SK-N-SH (cell line): Measurements from ENCODE around the gene SHROOM3. TPM values are rescaled to one million over a fixed set of nuclear protein-coding genes. Genes with fewer than 3 reads are reported as not detected.

Experiments
- CTCF ChIA-PET: fragments of 300-600, 350-600 bp; formaldehyde crosslinking; extraction: SDS; loops from one replicate; lab custom pipeline; 2021; lab: Yijun Ruan, JAX
- POLR2A ChIA-PET: fragments of 350-600 bp; sonication (Branson Sonifier 250); formaldehyde crosslinking; extraction: SDS; loops from one replicate; lab custom pipeline; 2020; ENCODE audit warnings: antibody characterized with exemption, inconsistent platforms; lab: Yijun Ruan, JAX
- DNase-seq: peaks from one replicate; pipeline ENCODE4 v3.0.0; 2012
- H2AFZ ChIP-seq: fragments of 200-600 bp; sonication (generic); 2 replicates; pipeline ENCODE4 v1.8.1; 2016; ENCODE audit warnings: antibody characterized with exemption, mild to moderate bottlenecking, low read depth
- H3F3A ChIP-seq: fragments of 200-600 bp; sonication (generic); replicated peaks from 2 replicates; pipeline ENCODE3; 2016; ENCODE audit warnings: antibody characterized with exemption, mild to moderate bottlenecking; ENCODE audit not compliant: insufficient read depth
- H3K27ac ChIP-seq, 2 experiments: fragments of 200-500 bp in 1 of 2; fragments of 200-600 bp in 1 of 2; sonication (Bioruptor generic) in 1 of 2; sonication (generic), shearing (Covaris generic) in 1 of 2; 2 replicates each; pipeline versions ENCODE4 v1.5.1 to v1.6.1; 2014 to 2016; ENCODE audit warnings: low read depth in 2 of 2, inconsistent platforms in 1 of 2, low read length in 1 of 2, mild to moderate bottlenecking in 1 of 2, mixed read lengths in 1 of 2
- H3K27me3 ChIP-seq: fragments of 200-600 bp; sonication (generic), shearing (Covaris generic); 2 replicates; pipeline ENCODE4 v1.6.1; 2016; ENCODE audit warnings: mixed run types; ENCODE audit not compliant: insufficient read depth
- H3K36me3 ChIP-seq, 2 experiments: fragments of 200-500 bp in 1 of 2; fragments of 200-600 bp in 1 of 2; sonication (Bioruptor generic) in 1 of 2; sonication (generic) in 1 of 2; replicated peaks in 1 of 2; 2 replicates each; pipeline versions ENCODE3 to v1.5.1; 2014 to 2016; ENCODE audit warnings: low read length in 1 of 2, mild to moderate bottlenecking in 1 of 2; ENCODE audit not compliant: insufficient read depth in 2 of 2, control insufficient read depth in 1 of 2
- H3K4me1 ChIP-seq, 2 experiments: fragments of 200-500 bp in 1 of 2; fragments of 200-600 bp in 1 of 2; sonication (Bioruptor generic) in 1 of 2; sonication (generic), shearing (Covaris generic) in 1 of 2; 2 replicates each; pipeline versions ENCODE4 v1.5.1 to v1.6.1; 2014 to 2016; ENCODE audit warnings: low read depth in 1 of 2, low read length in 1 of 2, mixed run types in 1 of 2; ENCODE audit not compliant: insufficient read depth in 2 of 2, control insufficient read depth in 1 of 2
- H3K4me2 ChIP-seq: fragments of 200-600 bp; sonication (generic), shearing (Covaris generic); 2 replicates; pipeline ENCODE4 v1.6.1; 2017; ENCODE audit warnings: mixed run types
- H3K4me3 ChIP-seq, 2 experiments: fragments of 200-500 bp in 1 of 2; fragments of 200-600 bp in 1 of 2; sonication (Bioruptor generic) in 1 of 2; sonication (generic), shearing (Covaris generic) in 1 of 2; 2 replicates each; pipeline versions ENCODE4 v1.5.1 to v1.8.1; 2014 to 2016; ENCODE audit warnings: low read depth in 2 of 2, inconsistent platforms in 1 of 2, low read length in 1 of 2, mild to moderate bottlenecking in 1 of 2, mixed read lengths in 1 of 2, moderate library complexity in 1 of 2
- H3K79me2 ChIP-seq: fragments of 200-600 bp; sonication (generic); 2 replicates; pipeline ENCODE4 v1.8.1; 2017; ENCODE audit warnings: mild to moderate bottlenecking; ENCODE audit not compliant: insufficient read depth
- H3K9ac ChIP-seq: fragments of 200-600 bp; sonication (generic); 2 replicates; pipeline ENCODE4 v1.6.1; 2017; ENCODE audit warnings: mixed run types
- H3K9me2 ChIP-seq: fragments of 200-600 bp; sonication (generic); 2 replicates; pipeline ENCODE4 v1.6.1; 2017; ENCODE audit warnings: mixed run types
- H3K9me3 ChIP-seq: fragments of 200-600 bp; sonication (generic); 2 replicates; pipeline ENCODE4 v1.6.1; 2017; ENCODE audit warnings: mixed run types, mild to moderate bottlenecking, moderate library complexity
- H4K20me1 ChIP-seq: fragments of 200-600 bp; sonication (generic); 2 replicates; pipeline ENCODE4 v1.6.1; 2017; ENCODE audit warnings: mild to moderate bottlenecking, mixed run types; ENCODE audit not compliant: insufficient read depth
- ELF1 ChIP-seq: IDR thresholded peaks from 2 replicates; pipeline ENCODE4 v1.4.0; 2012
- EP300 ChIP-seq, 2 experiments: IDR thresholded peaks; 2 replicates each; pipeline versions ENCODE4 v1.4.0 to v1.6.1; 2012; ENCODE audit warnings: borderline replicate concordance in 1 of 2, low read depth in 1 of 2, low read length in 1 of 2
- FOSL2 ChIP-seq: IDR thresholded peaks from 2 replicates; pipeline ENCODE4 v1.4.0; 2012; ENCODE audit warnings: low read depth, mild to moderate bottlenecking, moderate library complexity, borderline replicate concordance
- FOXM1 ChIP-seq: IDR thresholded peaks from 2 replicates; pipeline ENCODE4 v1.4.0; 2012; ENCODE audit warnings: low read depth, mild to moderate bottlenecking
- GABPA ChIP-seq: IDR thresholded peaks from 2 replicates; pipeline ENCODE4 v1.4.0; 2012; ENCODE audit warnings: low read depth, mild to moderate bottlenecking
- GATA2 ChIP-seq: sonication (generic); formaldehyde crosslinking; IDR thresholded peaks from 2 replicates; pipeline ENCODE4 v1.5.0; 2020; ENCODE audit warnings: mild to moderate bottlenecking, missing genetic modification reagents
- MAX ChIP-seq: IDR thresholded peaks from 2 replicates; pipeline ENCODE4 v1.4.0; 2012; ENCODE audit warnings: low read depth
- MXI1 ChIP-seq: IDR thresholded peaks from 2 replicates; pipeline ENCODE4 v1.6.1; 2012; ENCODE audit warnings: mild to moderate bottlenecking, low read depth, low read length, improper control_type of control experiment
- NFIC ChIP-seq: IDR thresholded peaks from 2 replicates; pipeline ENCODE4 v1.4.0; 2012; ENCODE audit warnings: borderline replicate concordance
- PBX3 ChIP-seq: IDR thresholded peaks from 2 replicates; pipeline ENCODE4; 2012
- RFX5 ChIP-seq: IDR thresholded peaks from 2 replicates; pipeline ENCODE4 v1.6.1; 2012; ENCODE audit warnings: mild to moderate bottlenecking, improper control_type of control experiment, low read length
- SIN3A ChIP-seq: IDR thresholded peaks from 2 replicates; pipeline ENCODE4 v1.6.1; 2012; ENCODE audit warnings: low read depth, mild to moderate bottlenecking, low read length, moderate library complexity, borderline replicate concordance
- SMC3 ChIP-seq: IDR thresholded peaks from 2 replicates; pipeline ENCODE4 v1.6.1; 2012; ENCODE audit warnings: low read depth, low read length, improper control_type of control experiment
- TCF12 ChIP-seq: IDR thresholded peaks from 2 replicates; pipeline ENCODE4 v1.4.0; 2012
- TEAD4 ChIP-seq: IDR thresholded peaks from 2 replicates; pipeline ENCODE4 v1.4.0; 2012; ENCODE audit warnings: mild to moderate bottlenecking, borderline replicate concordance; ENCODE audit not compliant: insufficient read depth
- YY1 ChIP-seq: IDR thresholded peaks from 2 replicates; pipeline ENCODE4 v1.4.0; 2012; ENCODE audit warnings: low read depth, mild to moderate bottlenecking
- WGBS: methylation state at CpG from one replicate; pipeline ENCODE4 v1.1.6; 2017; ENCODE audit warnings: low lambda C conversion rate; 5-methylcytosine and 5-hydroxymethylcytosine counted together
- polyA plus RNA-seq, 3 experiments: library from polyadenylated mRNA; depleted of rRNA; stranded (reverse); fragments of >200 nt; gene quantifications; 2 replicates each; pipeline ENCODE4 v1.2.3, GENCODE V29; 2012

Gene SHROOM3
- polyA plus RNA-seq, 1 of the 3 experiments (the other 2 are of a cell fraction): 4.3 TPM

DNA sequence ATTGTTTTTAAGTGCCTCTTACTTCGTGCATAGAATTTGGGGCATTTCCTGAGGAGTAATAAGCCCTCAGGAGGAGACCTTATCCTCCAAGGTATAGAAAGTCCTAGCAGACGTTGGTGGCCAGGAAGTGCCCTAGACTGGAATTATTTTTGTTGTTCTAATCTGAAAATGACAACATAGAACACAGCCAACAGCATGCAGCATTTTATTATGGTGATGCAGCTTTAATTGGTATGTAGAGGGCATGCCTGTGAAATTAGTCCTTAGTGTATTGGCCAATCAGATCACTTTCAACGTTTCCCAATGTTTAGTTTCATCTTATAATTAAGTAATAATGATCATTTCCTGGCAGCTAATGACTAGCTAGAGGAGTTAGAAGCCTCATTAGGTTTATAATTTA, 199.2 kb downstream of the SHROOM3 start:
- peak overlapping the region; percentile 25; the same call in 1 of the 2 replicates for H3K9ac ChIP-seq
- TF ChIP-seq YY1 (no peak), SMC3 (no peak), FOSL2 (peak; percentile 45), MAX (peak; percentile 31; the same call in 1 of the 2 replicates), ELF1 (no peak), NFIC (peak; percentile 4; the same call in 1 of the 2 replicates), RFX5 (no peak), GABPA (no peak), PBX3 (no peak; the same call in 1 of the 2 replicates), MXI1 (no peak), EP300 (IDR thresholded peaks at IDR 0.05; ENCODE audit: borderline replicate concordance in 1 of 2, low read depth in 1 of 2, low read length in 1 of 2) (0 out of 4 replicates have a peak, but pooled peaks of 1 of the 2 experiments have one; percentile 18), FOXM1 (no peak)
- no peak for DNase-seq
- H3K27ac ChIP-seq: peak overlapping the region; percentile 38 to 64; a peak in 3 of 4 replicates
- WGBS: 15% methylated on average over 3 of the region's 3 CpGs
- ChIA-PET POLR2A (no interaction called here), CTCF (interaction anchor here (1.3 kb wide), 1 partner anchor 11 kb away, joined by 3 read pairs; no protein-coding TSS in a partner anchor)
- H3K36me3 ChIP-seq: no peaks in the 10 kb centered on the region
- no peaks in the 10 kb centered on the region for H3K79me2 ChIP-seq
- peak overlapping the region; percentile 49 for H3K4me2 ChIP-seq
- H2AFZ ChIP-seq: peak overlapping the region; percentile 67; the same call in 1 of the 2 replicates
- H3K9me2 ChIP-seq: no peaks in the 10 kb centered on the region
- H4K20me1 ChIP-seq: no peaks in the 10 kb centered on the region
- H3K9me3 ChIP-seq: no peaks in the 10 kb centered on the region
- H3K27me3 ChIP-seq: no peaks in the 10 kb centered on the region
- H3K4me1 ChIP-seq: peaks cover 5 to 11% of the 10 kb centered on the region in 2 experiments; a peak in 3 of 4 replicates
- peaks cover 31% of the 10 kb centered on the region for H3F3A ChIP-seq
- H3K4me3 ChIP-seq: no peak overlapping the region

- H3K9me3 ChIP-seq: no peaks in the 10 kb centered on the region
- peaks cover 5 to 17% of the 10 kb centered on the region in 2 experiments; a peak in 3 of 4 replicates for H3K4me1 ChIP-seq
- peaks cover 34% of the 10 kb centered on the region; the same call in 1 of the 2 replicates for H3K79me2 ChIP-seq
- CTCF ChIA-PET: interaction anchor here (0.8 kb wide), 1 partner anchor 55 kb away, joined by 3 read pairs; no protein-coding TSS in a partner anchor
- no peaks in the 10 kb centered on the region for H3K27me3 ChIP-seq
- H3F3A ChIP-seq: peaks cover 32% of the 10 kb centered on the region
- no peaks in the 10 kb centered on the region for H3K9me2 ChIP-seq
- no peaks in the 10 kb centered on the region for H4K20me1 ChIP-seq
- peak overlapping the region; percentile 47 to 69; a peak in 3 of 4 replicates for H3K27ac ChIP-seq
- 65% methylated on average over 5 of the region's 5 CpGs for WGBS
- no peaks in the 10 kb centered on the region for H3K36me3 ChIP-seq
- no peak overlapping the region for H3K4me2 ChIP-seq
- DNase-seq: no peak
- H3K4me3 ChIP-seq: no peak overlapping the region
- H2AFZ ChIP-seq: peak overlapping the region; percentile 16; the same call in 1 of the 2 replicates
- POLR2A ChIA-PET: no interaction called here
- no peak for TF ChIP-seq ELF1
- peak; percentile 37; the same call in 1 of the 2 replicates for TF ChIP-seq GATA2 (CRISPR knock-in tag)
- no peak for TF ChIP-seq TEAD4
- TF ChIP-seq EP300 (IDR thresholded peaks at IDR 0.05; ENCODE audit: borderline replicate concordance in 1 of 2, low read depth in 1 of 2, low read length in 1 of 2): peak in 1 of 2 experiments; percentile 66; a peak in 1 of 4 replicates
- no peak for TF ChIP-seq GABPA
- 0 out of 2 replicates have a peak, but pooled peaks have one; percentile 6 for TF ChIP-seq FOSL2
- 0 out of 2 replicates have a peak, but pooled peaks have one; percentile 14 for TF ChIP-seq PBX3
- TF ChIP-seq TCF12: peak; percentile 61
- TF ChIP-seq SIN3A: no peak
- H3K9ac ChIP-seq: no peak overlapping the region
Measured at GRCh38 chr4:76637712-76638361, 202.8 kb downstream of the SHROOM3 start.
